ENCODE measurements around the gene EIF4G3. TPM values are rescaled to one million over a fixed set of nuclear protein-coding genes. Genes with fewer than 3 reads are reported as not detected.
A peak's percentile ranks its signal among the peaks of the same experiment; 100 is the strongest.
"Not testable (repeated sequence)": the region's sequence is repeated elsewhere in the genome, so short reads cannot be mapped to it uniquely, and the experiment has no call there.

The EIF4G3 gene, protein sequence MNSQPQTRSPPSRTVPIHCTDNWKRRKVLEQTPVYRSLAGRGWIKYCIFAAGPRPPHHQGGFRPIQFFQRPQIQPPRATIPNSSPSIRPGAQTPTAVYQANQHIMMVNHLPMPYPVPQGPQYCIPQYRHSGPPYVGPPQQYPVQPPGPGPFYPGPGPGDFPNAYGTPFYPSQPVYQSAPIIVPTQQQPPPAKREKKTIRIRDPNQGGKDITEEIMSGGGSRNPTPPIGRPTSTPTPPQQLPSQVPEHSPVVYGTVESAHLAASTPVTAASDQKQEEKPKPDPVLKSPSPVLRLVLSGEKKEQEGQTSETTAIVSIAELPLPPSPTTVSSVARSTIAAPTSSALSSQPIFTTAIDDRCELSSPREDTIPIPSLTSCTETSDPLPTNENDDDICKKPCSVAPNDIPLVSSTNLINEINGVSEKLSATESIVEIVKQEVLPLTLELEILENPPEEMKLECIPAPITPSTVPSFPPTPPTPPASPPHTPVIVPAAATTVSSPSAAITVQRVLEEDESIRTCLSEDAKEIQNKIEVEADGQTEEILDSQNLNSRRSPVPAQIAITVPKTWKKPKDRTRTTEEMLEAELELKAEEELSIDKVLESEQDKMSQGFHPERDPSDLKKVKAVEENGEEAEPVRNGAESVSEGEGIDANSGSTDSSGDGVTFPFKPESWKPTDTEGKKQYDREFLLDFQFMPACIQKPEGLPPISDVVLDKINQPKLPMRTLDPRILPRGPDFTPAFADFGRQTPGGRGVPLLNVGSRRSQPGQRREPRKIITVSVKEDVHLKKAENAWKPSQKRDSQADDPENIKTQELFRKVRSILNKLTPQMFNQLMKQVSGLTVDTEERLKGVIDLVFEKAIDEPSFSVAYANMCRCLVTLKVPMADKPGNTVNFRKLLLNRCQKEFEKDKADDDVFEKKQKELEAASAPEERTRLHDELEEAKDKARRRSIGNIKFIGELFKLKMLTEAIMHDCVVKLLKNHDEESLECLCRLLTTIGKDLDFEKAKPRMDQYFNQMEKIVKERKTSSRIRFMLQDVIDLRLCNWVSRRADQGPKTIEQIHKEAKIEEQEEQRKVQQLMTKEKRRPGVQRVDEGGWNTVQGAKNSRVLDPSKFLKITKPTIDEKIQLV (N-terminal part only)
- total RNA-seq (65.7 TPM), polyA plus RNA-seq (25.6 TPM)

DNA sequence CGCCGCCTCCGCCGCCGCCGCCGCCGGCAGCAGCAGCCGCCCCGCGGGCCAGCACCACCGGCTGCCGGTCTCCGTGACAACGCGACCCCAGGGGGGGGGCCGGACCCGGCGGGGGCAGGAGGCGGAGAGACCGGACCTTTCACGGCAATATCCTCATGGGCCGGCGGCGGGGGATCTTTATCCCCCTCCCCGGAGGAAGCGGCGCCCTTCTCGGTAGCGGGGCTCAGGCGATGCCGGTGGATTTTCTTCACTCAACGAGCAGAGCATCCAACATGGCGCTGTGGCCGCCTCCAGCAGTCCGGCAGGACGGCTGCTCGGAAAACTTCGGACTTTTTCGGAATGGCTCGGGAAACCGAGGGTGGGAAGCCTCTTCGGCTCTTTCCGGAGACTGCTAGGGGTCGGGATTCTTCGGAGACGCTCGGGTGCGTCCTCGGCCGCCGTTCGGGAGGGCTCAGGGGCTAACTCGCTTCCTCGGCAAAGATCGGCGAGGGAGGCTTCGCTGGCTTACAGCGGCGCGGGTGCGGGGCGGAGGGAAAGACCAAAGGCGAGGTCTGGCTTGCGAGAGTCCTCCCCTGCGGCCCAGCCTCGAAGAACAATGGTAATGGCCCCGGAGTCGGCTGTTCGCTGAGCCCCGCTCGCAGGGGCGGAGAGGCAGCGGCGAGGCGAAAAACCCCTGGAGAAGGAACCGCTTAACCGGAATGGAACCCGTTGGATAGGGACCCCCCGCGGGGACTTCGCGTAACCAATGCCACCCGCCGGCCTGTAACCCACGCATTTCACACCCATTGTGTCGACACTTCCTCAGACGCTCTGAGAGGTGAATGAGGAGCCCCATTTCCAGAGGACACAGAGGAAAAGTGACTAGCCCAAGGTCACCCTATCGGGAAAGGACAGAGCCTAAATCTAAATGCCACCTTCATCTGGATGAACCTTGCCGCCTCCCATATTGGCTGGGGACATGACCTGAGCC lies at the start of gene EIF4G3:
EIF4G3 (minus strand) TSS at position 312 of the 970 bp plus-strand sequence. CDS start 174,155 bp downstream, outside the sequence.
- peak; percentile 97 for DNase-seq (ENCODE audit: extremely low spot score)
- 2% methylated on average over 90 of the region's 90 CpGs for WGBS
- no peaks in the 10 kb centered on the region for H3K4me1 ChIP-seq (ENCODE audit: insufficient read depth)
- no peaks in the 10 kb centered on the region for H3K36me3 ChIP-seq (ENCODE audit: insufficient read depth)
- peak within 1 kb of the TSS; percentile 92 for H3K4me3 ChIP-seq (ENCODE audit: low read depth, low read length)
- peak within 1 kb of the TSS; percentile 85 for H3K27ac ChIP-seq (ENCODE audit: low read depth)

DNA sequence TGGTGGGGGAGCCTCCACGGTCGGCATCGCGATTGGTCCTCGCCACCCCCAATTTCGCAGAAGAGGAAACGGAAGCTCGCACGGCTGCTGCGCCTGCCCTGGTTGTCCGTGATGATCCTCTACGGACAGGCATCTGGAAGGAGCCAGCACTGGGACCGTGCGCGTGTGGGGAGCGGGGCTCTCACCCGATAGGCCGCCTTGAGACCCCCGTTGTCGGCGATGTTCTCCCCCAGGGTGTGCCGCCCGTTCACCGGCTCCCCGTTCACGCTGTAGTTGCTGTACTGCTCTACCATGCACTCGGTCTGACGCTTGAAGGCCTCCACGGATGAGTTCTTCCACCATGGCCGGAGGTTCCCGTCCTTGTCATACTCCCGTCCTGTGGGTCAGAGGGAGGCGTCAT lies 48.4 kb upstream of the EIF4G3 start:
- Histone ChIP-seq H3K36me3 (ENCODE audit: insufficient read depth) (peaks cover 3% of the 10 kb centered on the region), H3K27ac (ENCODE audit: low read depth) (no peak overlapping the region), H3K4me1 (ENCODE audit: insufficient read depth) (no peaks in the 10 kb centered on the region), H3K4me3 (ENCODE audit: low read depth, low read length) (no peak overlapping the region)
- WGBS = 95% methylated on average over 33 of the region's 33 CpGs
- DNase-seq (ENCODE audit: extremely low spot score) = no peak

DNA sequence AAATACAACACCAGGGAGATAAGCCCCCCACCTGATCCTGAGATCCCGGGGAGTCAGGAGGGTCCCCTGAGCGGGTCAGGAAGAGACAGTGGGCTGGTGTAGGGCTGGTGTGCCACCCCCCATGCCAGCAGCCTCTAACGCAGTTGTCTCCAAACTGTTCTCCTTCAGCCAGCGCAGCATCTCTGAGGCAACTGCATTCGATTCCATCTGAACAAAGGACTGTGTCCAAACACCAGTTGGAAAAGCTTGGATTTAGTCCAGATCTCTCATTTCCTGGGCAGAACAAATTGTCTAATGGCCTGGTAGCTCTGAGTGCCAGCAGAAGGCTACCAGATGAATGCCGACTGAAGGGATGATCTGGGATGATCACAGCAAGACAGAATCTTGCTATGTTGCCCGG lies 44.1 kb upstream of the EIF4G3 start:
- 66% methylated on average over 7 of the region's 7 CpGs for WGBS
- H3K27ac ChIP-seq (ENCODE audit: low read depth) = no peak overlapping the region
- DNase-seq (ENCODE audit: extremely low spot score) = no peak
- H3K36me3 ChIP-seq (ENCODE audit: insufficient read depth) = peaks cover 3% of the 10 kb centered on the region
- no peak overlapping the region for H3K4me3 ChIP-seq (ENCODE audit: low read depth, low read length)
- H3K4me1 ChIP-seq (ENCODE audit: insufficient read depth) = no peaks in the 10 kb centered on the region

DNA sequence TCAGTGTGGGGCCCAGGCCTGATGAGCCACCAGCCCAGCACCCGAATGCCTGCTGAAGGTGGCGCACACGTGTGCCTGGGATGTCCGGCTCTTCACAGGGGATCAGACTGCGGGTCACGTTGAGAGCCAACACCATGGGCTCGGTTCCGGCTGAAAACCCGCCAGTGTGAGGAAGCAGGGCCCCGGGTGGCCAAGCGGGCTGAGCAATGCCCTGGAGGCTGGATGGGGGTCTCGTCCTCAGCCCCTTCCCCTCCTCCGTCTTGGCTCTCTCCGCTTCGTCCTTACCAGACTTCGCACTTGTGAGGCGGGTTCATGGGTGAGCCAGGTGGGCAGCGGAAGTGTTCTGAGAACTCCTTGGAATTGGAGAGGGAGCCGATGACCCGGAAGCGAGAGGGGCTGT lies 43.0 kb upstream of the EIF4G3 start:
- Histone ChIP-seq H3K4me1 (ENCODE audit: insufficient read depth) (no peaks in the 10 kb centered on the region), H3K36me3 (ENCODE audit: insufficient read depth) (peaks cover 3% of the 10 kb centered on the region), H3K4me3 (ENCODE audit: low read depth, low read length) (no peak overlapping the region), H3K27ac (ENCODE audit: low read depth) (no peak overlapping the region)
- DNase-seq (ENCODE audit: extremely low spot score) = no peak
- 95% methylated on average over 21 of the region's 21 CpGs for WGBS

DNA sequence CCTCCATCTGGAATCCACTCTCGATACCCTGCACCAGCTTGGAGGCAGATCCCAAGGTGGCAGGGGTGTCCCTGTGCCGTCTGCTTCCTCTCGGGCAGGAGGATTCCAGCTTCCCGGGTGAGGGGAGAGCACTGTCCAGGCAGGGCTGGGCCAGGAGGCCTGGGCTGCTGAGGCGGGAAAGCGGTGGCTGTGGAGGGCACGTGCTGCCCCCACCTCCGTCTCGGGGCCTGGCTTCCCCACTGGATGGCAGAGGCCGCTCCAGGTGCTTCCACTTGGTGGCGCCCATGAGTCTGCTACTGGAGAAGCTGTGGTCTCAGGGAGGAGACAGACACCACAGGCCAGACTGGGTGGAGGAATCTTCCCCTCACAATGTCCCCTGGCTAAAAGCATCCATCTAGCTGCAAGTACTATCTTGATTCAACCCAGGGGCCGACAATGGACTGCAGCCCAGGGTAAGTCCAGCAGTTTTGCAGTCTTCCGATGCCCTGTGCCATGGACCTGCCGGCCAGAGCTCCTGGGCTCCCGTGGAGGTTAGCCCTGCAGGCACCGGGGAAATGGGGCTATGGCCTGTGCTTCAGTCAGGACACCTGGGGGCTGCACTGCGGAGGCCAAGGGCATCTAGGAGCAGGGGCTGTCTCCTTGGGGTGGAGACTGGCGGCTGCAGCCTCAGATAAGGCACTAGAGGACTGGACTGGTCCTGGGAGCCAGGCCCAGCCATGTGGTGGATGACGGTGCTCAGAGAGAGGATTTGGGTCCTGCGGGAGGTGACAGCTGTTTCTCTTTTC lies 41.3 kb upstream of the EIF4G3 start:
- H3K36me3 ChIP-seq (ENCODE audit: insufficient read depth) = peaks cover 3% of the 10 kb centered on the region
- no peak for DNase-seq (ENCODE audit: extremely low spot score)
- H3K4me1 ChIP-seq (ENCODE audit: insufficient read depth) = no peaks in the 10 kb centered on the region
- 78% methylated on average over 20 of the region's 20 CpGs for WGBS
- H3K4me3 ChIP-seq (ENCODE audit: low read depth, low read length) = no peak overlapping the region
- H3K27ac ChIP-seq (ENCODE audit: low read depth) = no peak overlapping the region

DNA sequence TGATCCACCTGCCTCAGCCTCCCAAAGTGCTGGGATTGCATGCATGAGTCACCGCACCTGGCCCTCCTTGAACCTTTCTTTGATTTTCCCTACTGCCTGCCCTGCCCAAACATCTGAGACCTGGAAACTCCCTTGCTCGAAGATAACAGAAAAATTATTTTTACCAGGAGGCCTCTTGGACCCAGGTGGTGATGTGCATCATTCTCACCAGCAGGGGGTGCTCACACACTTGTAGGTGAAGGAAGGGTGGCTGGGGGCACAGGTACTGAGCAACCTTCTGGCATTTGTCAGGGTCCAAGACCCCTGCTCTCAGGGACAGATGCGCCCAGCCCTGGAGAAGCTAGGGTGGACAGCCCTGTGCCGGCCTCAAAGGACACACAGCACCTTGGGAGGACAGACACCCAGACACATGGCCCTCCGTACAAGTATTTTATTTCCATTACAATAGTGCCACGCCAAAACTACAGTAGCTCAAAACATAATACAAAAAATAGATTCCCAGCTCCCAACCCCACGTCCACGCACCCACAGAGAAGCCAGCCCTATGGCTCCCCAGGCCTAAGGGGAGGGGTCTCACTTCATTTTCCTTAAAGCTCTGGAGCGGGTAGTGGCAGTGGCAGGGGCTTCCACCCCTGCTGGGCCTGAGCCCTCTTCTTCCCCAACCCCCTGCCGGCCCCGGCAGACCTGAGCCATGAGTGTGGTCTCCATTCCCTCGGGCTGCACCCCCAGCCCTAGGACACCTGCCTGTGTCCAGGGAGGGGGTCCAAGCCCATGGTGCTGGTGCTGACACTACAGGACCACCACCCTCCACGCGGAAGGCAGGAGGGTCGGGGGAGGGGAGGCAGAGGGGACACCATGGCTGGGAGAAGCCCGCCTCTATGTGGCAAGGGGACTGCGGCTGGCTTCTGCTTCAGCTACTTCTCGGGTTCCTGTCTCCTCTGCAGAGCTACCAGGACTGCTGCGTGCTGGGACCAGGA lies 40.4 kb upstream of the EIF4G3 start:
- Histone ChIP-seq H3K4me3 (ENCODE audit: low read depth, low read length) (no peak overlapping the region), H3K27ac (ENCODE audit: low read depth) (no peak overlapping the region), H3K36me3 (ENCODE audit: insufficient read depth) (peaks cover 3% of the 10 kb centered on the region), H3K4me1 (ENCODE audit: insufficient read depth) (no peaks in the 10 kb centered on the region)
- DNase-seq (ENCODE audit: extremely low spot score) = no peak
- WGBS = 81% methylated on average over 19 of the region's 19 CpGs

DNA sequence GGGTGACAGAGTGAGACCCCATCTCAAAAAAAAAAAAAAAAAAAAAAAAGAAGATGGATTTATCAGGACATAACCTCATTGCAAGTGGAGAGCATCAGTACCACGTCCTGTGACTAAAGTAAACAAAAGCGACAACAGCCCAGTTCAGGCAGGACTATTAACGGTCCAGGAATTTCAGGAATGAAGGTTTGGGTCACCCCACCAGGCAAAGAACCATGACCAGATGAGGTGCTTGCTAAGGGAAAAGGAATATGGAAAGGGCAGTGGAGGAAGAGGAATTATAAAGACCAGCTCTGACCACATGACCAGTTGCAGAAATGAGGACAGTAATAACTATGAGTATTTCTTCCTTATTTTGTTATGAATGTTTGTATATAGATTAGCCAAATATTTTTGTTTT lies 35.4 kb upstream of the EIF4G3 start:
- no peaks in the 10 kb centered on the region for H3K36me3 ChIP-seq (ENCODE audit: insufficient read depth)
- H3K4me3 ChIP-seq (ENCODE audit: low read depth, low read length) = no peak overlapping the region
- WGBS = 28% methylated on average over 3 of the region's 3 CpGs
- no peak for DNase-seq (ENCODE audit: extremely low spot score)
- no peak overlapping the region for H3K27ac ChIP-seq (ENCODE audit: low read depth)
- no peaks in the 10 kb centered on the region for H3K4me1 ChIP-seq (ENCODE audit: insufficient read depth)

DNA sequence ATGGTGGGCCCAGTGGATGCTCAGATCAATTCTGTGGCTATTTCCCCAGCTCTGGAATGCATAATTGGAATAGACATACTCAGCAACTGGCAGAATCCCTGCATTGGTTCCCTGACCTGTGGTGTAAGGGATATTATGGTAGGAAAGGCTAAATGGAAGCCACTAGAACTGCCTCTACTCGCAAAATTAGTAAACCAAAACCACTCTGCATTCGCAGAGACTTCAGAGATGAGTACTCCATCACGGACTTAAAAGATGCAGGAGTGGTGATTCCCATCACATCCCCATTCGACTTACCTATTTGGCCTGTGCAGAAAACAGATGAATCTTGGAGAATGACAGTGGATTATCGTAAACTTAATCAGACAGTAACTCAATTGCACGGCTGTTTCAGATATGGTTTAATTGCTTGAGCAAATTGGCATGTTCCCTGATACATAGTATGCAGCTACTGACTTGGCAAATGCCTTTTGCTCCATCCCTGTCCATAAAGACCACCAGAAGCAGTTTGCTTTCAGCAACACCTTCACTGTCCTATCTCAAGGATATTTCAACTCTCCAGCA lies 31.5 kb upstream of the EIF4G3 start:
- not testable (repeated sequence) for H3K36me3 ChIP-seq (ENCODE audit: insufficient read depth); H3K4me1 ChIP-seq (ENCODE audit: insufficient read depth); H3K4me3 ChIP-seq (ENCODE audit: low read depth, low read length); DNase-seq (ENCODE audit: extremely low spot score); H3K27ac ChIP-seq (ENCODE audit: low read depth)
- 76% methylated on average over 6 of the region's 6 CpGs for WGBS

DNA sequence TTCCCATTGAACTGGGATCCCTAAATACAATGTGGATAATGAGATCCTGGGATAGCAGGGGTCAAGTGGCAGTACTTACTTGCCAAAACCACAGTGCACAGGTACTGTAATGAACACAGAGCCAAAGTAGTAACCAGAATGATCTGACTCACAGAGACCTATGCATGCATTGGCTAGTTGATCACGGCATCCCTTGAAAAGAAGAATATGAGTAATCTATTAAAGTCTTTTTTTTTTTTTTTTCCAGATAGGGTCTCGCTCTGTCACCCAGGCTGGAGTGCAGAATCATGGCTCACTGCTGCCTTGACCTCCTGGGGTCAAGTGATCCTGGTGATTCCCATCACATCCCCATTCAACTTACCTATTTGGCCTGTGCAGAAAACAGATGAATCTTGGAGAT lies 29.4 kb upstream of the EIF4G3 start:
- Histone ChIP-seq H3K4me1 (ENCODE audit: insufficient read depth) (no peaks in the 10 kb centered on the region), H3K36me3 (ENCODE audit: insufficient read depth) (no peaks in the 10 kb centered on the region), H3K27ac (ENCODE audit: low read depth) (no peak overlapping the region), H3K4me3 (ENCODE audit: low read depth, low read length) (no peak overlapping the region)
- DNase-seq (ENCODE audit: extremely low spot score) = no peak
- WGBS = 80% methylated on average over 2 of the region's 2 CpGs

DNA sequence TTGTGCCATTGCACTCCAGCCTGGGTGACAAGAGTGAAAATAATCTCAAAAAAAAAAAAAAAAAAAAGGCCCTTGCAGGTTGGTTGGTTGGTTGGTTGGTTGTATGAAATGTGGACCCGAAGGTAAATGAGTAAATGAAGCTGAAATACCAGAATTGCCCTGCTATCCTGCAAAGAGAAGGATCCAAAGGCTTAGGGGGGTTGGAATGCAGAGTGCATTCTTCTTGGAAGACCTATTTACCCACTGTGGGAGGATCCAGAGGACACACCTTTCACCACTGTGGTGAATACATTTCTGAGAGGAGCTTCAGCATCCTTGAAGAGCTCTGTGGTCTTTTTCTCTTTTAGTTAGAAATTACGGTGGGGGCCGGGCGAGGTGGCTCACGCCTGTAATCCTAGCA lies 28.7 kb upstream of the EIF4G3 start:
- Histone ChIP-seq H3K36me3 (ENCODE audit: insufficient read depth) (no peaks in the 10 kb centered on the region), H3K4me1 (ENCODE audit: insufficient read depth) (no peaks in the 10 kb centered on the region), H3K4me3 (ENCODE audit: low read depth, low read length) (no peak overlapping the region), H3K27ac (ENCODE audit: low read depth) (no peak overlapping the region)
- no peak for DNase-seq (ENCODE audit: extremely low spot score)
- WGBS = 87% methylated on average over 5 of the region's 5 CpGs

DNA sequence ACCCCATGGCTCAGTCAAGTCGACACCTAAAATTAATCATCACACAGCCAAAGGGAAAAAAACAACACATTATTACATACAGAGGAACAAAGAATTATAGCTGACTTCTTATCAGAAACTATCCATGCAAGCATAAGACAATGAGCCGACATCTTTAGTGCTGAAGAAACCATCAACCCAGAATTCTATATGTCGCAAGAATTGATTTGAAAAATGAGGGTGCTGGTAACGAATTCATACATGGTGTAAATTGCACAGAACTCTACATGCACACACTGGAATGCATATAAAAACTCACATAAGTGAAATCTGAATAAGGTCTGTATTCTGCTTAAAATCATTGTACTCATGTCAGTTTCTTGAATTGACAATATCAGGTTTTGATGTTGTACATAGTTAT lies 25.0 kb upstream of the EIF4G3 start:
- DNase-seq (ENCODE audit: extremely low spot score) = no peak
- H3K27ac ChIP-seq (ENCODE audit: low read depth) = no peak overlapping the region
- no peaks in the 10 kb centered on the region for H3K4me1 ChIP-seq (ENCODE audit: insufficient read depth)
- no peak overlapping the region for H3K4me3 ChIP-seq (ENCODE audit: low read depth, low read length)
- H3K36me3 ChIP-seq (ENCODE audit: insufficient read depth) = no peaks in the 10 kb centered on the region
- WGBS = 91% methylated on average over 4 of the region's 4 CpGs

All from urinary bladder (tissue), 4 donors.